Skin epidermis (tissue), 12 donors: ENCODE data around the gene MTCH1.
"Not testable (repeated sequence)": the region's sequence is repeated elsewhere in the genome, so short reads cannot be mapped to it uniquely, and the experiment has no call there.

Source experiments
- H3K27ac ChIP-seq, 21 experiments: fragments of 200-600 bp; sonication (generic) in 11 of 21; one replicate each; pipeline ENCODE4 v1.5.0; 2020; ENCODE audit warnings: mild to moderate bottlenecking in 3 of 21, inconsistent platforms in 2 of 21, moderate library complexity in 2 of 21
- H3K4me3 ChIP-seq, 7 experiments: fragments of 200-600 bp; sonication (generic) in 2 of 7; one replicate each; pipeline ENCODE4 v1.5.0; 2020; ENCODE audit warnings: inconsistent platforms in 2 of 7, mild to moderate bottlenecking in 2 of 7, moderate library complexity in 1 of 7

The MTCH1 gene

GRCh38 chr6:36959555-36960250, 26.3 kb downstream of the MTCH1 start:
- no peak overlapping the region for H3K4me3 ChIP-seq
- H3K27ac ChIP-seq = peak overlapping the region in 1 of 21 experiments; percentile 63

DNA sequence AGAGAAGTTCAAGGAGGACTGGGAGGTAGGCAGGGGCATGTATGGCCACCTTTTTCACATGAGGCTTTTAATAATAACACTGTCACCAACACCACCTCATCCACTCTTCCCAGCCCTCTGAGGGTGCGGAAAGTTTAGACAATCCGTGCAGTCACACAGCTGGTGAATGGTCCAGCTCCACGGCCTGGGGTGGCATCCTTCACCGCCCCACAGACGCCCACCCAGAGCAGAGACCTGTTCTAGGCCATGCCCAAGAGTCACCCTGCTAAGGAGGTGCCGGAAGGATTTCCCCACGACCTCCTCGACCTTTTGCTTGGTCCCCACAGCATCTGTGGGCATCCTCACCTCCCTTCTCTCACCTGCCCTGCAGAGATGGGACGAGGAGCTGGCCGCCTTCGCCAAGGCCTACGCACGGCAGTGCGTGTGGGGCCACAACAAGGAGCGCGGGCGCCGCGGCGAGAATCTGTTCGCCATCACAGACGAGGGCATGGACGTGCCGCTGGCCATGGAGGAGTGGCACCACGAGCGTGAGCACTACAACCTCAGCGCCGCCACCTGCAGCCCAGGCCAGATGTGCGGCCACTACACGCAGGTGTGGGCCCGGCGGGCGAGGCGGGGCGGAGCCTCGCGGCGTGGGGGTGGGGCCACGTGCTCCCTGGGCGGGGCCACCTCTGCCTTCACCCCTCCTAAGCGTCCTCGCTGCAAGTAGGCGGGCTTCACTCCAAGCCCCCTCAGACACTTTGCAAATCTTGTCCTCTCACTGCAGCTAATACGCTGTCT, 27.0 kb downstream of the MTCH1 start:
- peak overlapping the region in 1 of 21 experiments; percentile 21 for H3K27ac ChIP-seq
- no peak overlapping the region for H3K4me3 ChIP-seq

- Histone ChIP-seq H3K27ac (peak overlapping the region in 5 of 21 experiments; percentile 9 to 32 (median 13)), H3K4me3 (no peak overlapping the region)
Observed at GRCh38 chr6:36957773-36958271, 28.2 kb downstream of the MTCH1 start.

DNA sequence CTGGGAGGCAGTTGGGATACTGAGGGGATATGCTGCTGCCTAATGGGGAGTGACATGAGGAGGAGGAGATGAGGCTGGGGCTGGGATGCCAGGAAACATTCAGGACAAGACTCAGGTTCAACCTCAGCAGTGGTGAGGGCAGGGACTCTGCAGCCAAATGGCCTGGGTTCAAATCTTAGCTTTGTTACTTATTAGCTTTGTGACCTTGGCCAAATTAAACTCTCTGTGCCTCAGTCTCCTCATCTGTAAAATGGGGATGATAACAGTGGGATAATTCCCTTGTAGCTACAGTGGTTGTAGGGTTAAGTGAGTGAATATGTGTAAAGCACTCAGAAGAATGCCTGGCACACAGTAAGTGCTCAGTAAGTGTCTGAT, 29.6 kb downstream of the MTCH1 start:
- Histone ChIP-seq H3K27ac (peak overlapping the region in 8 of 21 experiments; percentile 1 to 76 (median 65)), H3K4me3 (peak overlapping the region in 1 of 7 experiments; percentile 34)

GRCh38 chr6:36955671-36956445, 30.1 kb downstream of the MTCH1 start:
- peak overlapping the region in 12 of 21 experiments; percentile 1 to 76 (median 65) for H3K27ac ChIP-seq
- H3K4me3 ChIP-seq = peak overlapping the region in 3 of 7 experiments; percentile 10 to 34 (median 23)

DNA sequence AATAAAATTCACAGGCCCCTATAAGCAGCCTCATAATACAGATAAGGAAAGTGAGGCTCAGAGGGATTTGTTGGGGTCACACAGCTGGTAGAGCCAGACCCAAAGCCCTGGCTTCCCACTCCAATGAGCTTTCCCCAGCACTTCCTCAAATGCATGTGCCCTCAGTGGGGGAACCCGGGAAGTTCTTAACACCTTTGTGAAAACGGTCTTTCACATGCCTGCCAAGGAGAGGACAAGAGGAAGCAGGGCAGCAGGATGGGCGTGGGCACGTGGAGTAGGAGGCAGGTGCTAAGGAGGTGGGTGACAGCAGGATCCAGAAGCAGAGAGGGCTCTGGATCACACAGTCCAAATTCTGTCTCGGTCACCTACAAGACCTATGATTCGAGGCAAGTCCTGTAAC, 30.9 kb downstream of the MTCH1 start:
- Histone ChIP-seq H3K4me3 (peak overlapping the region in 3 of 7 experiments; percentile 10 to 34 (median 23)), H3K27ac (peak overlapping the region in 12 of 21 experiments; percentile 1 to 76 (median 60))

GRCh38 chr6:36954262-36954931, 31.6 kb downstream of the MTCH1 start, which contains the start of gene PI16:
Gene PI16 (plus strand): TSS chr6:36954738. CDS start chr6:36954761, 23 bp downstream.
- H3K27ac ChIP-seq = peak within 1 kb of the TSS in 14 of 21 experiments; percentile 1 to 76 (median 60)
- peak within 1 kb of the TSS in 3 of 7 experiments; percentile 10 to 34 (median 23) for H3K4me3 ChIP-seq

DNA sequence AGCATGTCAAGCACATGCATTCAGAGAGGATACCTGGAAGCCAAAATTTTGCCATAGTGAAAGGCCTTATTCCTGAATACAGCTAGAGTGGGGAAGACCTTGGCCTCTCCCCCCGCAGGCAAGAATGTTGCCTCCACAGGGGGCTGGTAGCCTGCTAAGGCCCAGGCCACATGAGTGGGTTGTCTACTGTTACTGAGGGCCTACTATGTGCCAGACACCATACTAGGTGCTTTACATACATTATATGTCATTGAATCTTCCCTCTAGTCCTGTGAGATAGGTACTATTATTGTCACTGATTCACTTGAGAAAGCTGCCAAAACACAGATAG, 32.1 kb downstream of the MTCH1 start:
- H3K4me3 ChIP-seq = peak overlapping the region in 1 of 7 experiments; percentile 34
- H3K27ac ChIP-seq = peak overlapping the region in 2 of 21 experiments; percentile 16 to 74

- H3K4me3 ChIP-seq = no peak overlapping the region
- H3K27ac ChIP-seq = no peak overlapping the region
Observed at GRCh38 chr6:36949636-36950035, 36.4 kb downstream of the MTCH1 start.

GRCh38 chr6:36949076-36949475, 36.9 kb downstream of the MTCH1 start:
- not testable (repeated sequence) for H3K27ac ChIP-seq, H3K4me3 ChIP-seq

DNA sequence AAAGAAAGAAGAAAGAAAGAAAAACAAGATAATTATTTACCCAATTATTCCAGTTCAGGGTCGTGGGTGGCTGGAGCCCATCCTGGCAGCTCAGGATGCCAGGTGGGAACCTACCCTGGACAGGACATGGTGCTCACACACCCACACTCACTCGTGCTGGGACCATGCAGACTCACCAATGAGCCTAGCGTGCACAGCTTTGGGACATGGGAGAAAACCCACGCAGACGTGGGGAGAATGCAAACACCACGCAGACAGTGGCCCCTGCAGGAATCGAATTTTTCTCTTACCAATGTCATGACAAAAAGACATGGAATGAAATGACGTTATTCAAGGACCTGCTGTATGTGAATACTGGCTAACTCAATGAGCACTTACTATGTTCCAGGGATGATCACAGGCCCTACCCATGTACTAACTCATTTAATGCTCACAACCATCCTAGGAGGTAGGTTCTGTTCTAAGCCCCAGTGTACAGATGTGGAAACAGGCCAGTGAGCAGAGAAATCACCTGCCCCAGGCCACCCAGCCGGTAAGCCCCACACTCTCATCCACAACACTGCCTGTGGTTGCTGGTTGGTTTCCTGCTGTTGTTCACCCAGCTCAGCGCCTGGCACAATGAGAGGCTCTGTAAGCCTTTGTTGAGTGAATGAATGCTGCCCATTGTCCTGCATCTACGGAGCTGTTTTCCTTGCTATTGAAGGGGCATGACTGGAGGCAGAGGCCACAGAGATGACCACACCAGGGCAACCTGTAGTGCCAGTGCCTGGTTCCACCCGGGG, 38.2 kb downstream of the MTCH1 start:
- H3K27ac ChIP-seq = peak overlapping the region in 1 of 21 experiments; percentile 58
- no peak overlapping the region for H3K4me3 ChIP-seq

GRCh38 chr6:36946526-36946925, 39.5 kb downstream of the MTCH1 start:
- no peak overlapping the region for H3K4me3 ChIP-seq
- no peak overlapping the region for H3K27ac ChIP-seq

- Histone ChIP-seq H3K27ac (no peak overlapping the region), H3K4me3 (no peak overlapping the region)
Observed at GRCh38 chr6:36945301-36945700, 40.7 kb downstream of the MTCH1 start.

DNA sequence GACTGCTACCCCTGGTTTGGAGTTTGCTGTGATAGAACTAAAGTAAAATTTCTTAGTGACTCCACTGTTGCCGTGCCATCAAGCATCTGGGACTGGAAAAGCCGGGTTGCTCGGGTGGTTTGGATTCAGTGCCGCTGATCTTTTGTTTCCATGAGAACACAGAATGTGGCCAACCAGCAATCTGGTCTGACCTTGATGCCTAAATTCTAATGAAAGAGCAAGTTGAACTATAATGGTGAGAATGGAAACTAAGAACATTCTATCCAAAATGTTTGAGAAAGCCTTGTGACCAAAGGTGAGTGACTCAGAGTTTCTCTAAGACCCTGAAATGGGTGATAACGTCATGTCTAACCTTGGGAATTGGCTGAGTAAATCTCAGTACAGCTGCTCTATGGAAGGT, 41.3 kb downstream of the MTCH1 start:
- no peak overlapping the region for H3K27ac ChIP-seq

DNA sequence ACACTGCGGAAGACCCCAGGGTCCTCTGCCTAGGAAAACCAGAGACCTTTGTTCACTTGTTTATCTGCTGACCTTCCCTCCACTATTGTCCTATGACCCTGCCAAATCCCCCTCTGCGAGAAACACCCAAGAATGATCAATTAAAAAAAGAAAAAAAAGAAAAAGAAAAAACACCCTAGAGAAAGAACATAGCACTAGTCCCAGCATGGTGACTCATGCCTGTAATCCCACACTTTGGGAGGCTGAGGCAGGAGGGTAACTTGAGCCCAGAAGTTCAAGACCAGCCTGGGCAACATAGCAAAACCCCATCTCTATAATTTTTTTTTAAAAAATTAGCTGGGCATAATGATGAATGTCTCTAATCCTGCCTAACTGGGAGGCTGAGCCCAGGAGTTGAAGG, 43.7 kb downstream of the MTCH1 start:
- not testable (repeated sequence) for H3K27ac ChIP-seq, H3K4me3 ChIP-seq

More for the DNA sequence above, 41.3 kb downstream of the MTCH1 start:
- no peak overlapping the region for H3K4me3 ChIP-seq

DNA sequence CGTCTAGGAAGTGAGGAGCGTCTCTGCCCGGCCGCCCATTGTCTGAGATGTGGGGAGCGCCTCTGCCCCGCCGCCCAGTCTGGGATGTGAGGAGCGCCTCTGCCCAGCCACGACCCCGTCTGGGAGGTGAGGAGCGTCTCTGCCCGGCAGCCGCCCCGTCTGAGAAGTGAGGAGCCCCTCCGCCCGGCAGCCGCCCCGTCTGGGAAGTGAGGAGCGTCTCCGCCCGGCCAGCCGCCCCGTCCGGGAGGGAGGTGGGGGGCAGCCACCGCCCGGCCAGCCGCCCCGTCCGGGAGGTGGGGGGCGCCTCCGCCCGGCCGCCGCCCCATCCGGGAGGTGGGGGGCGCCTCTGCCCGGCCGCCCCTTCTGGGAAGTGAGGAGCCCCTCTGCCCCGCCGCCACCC, 44.4 kb downstream of the MTCH1 start:
- H3K27ac ChIP-seq, H3K4me3 ChIP-seq: not testable (repeated sequence)

DNA sequence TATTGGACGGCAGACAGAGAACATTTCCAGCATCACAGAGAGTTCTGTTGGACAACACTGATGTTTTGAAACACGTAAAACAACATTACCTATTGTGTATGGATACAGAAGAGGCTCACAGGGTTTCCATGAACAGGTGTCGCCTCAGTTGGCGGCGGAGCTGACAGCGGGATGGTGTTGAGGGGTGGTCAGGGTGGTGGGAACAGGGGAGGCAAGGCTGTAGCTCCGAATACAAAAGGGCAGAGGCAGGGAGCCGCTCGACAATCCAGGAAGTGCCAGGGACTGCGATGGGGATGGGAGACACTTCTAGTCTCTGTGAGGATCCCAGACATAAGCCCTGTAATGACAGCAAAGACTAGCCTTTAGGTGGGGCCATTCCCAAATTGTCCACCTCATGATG, 46.0 kb downstream of the MTCH1 start:
- Histone ChIP-seq H3K27ac (no peak overlapping the region), H3K4me3 (no peak overlapping the region)

DNA sequence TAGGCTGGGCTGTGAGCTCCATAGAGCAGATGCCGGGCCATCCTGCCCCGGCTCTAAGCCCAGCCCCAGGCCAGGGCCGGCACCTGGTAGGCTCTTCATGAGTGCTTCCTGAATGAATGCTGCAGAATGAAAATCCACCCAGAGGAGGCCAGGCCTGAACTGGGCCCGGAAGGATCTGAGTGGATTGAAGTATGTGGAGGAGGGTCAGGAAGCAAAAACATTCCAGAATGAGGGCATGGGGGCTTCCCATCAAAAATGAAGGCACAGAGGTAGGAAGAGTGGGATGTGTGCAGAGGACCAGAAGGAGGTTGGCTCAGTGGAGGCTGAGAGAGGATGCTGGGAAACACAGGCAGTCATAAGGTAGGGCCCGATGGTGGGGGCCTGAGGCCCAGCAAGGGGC, 47.0 kb downstream of the MTCH1 start:
- H3K27ac ChIP-seq, H3K4me3 ChIP-seq: not testable (repeated sequence)

DNA sequence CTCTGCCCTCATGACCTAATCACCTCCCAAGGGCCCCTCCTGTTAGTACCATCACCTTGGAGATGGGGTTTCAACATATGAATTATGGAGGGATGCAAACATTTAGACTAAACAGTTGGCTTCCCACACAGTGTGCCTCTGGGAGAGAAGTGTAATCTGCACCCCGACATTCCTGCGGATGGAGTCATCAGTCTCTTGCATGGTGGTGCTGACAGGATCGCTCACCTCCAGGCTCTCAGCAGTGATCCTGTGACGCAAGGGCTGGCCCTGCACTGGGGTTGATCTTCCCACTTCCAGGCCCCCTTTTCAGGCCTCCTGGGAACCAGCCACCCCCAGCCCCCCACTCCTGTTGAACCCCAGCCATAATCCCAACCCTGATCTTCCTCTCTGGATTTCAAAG, 47.5 kb downstream of the MTCH1 start:
- no peak overlapping the region for H3K27ac ChIP-seq

More for the DNA sequence above, 47.5 kb downstream of the MTCH1 start:
- no peak overlapping the region for H3K4me3 ChIP-seq
